HUES6 (cell line): ENCODE results near the gene UBQLN1.
"Not testable (repeated sequence)": the region's sequence is repeated elsewhere in the genome, so short reads cannot be mapped to it uniquely, and the experiment has no call there.

Source experiments
- H3K27ac ChIP-seq: 2 replicates; pipeline ENCODE4 v1.7.0; 2013; ENCODE audit warnings: low read depth, mild to moderate bottlenecking, low read length, inconsistent platforms
- H3K27me3 ChIP-seq: 2 replicates; pipeline ENCODE4 v1.6.1; 2013; ENCODE audit warnings: low read length; ENCODE audit not compliant: control insufficient read depth, insufficient read depth
- H3K36me3 ChIP-seq: 2 replicates; pipeline ENCODE4 v1.6.1; 2013; ENCODE audit warnings: low read length; ENCODE audit not compliant: control insufficient read depth, insufficient read depth
- H3K4me1 ChIP-seq: 2 replicates; pipeline ENCODE4 v1.6.1; 2013; ENCODE audit warnings: low read length; ENCODE audit not compliant: control insufficient read depth, insufficient read depth
- H3K4me3 ChIP-seq: 2 replicates; pipeline ENCODE4 v1.5.1; 2013; ENCODE audit warnings: low read depth, low read length
- H3K9ac ChIP-seq: one replicate; pipeline ENCODE4 v1.6.1; 2013; ENCODE audit warnings: mild to moderate bottlenecking, low read length
- H3K9me3 ChIP-seq: 2 replicates; pipeline ENCODE4 v1.6.1; 2013; ENCODE audit warnings: low read depth, low read length; ENCODE audit not compliant: control insufficient read depth, insufficient read depth

The UBQLN1 gene

DNA sequence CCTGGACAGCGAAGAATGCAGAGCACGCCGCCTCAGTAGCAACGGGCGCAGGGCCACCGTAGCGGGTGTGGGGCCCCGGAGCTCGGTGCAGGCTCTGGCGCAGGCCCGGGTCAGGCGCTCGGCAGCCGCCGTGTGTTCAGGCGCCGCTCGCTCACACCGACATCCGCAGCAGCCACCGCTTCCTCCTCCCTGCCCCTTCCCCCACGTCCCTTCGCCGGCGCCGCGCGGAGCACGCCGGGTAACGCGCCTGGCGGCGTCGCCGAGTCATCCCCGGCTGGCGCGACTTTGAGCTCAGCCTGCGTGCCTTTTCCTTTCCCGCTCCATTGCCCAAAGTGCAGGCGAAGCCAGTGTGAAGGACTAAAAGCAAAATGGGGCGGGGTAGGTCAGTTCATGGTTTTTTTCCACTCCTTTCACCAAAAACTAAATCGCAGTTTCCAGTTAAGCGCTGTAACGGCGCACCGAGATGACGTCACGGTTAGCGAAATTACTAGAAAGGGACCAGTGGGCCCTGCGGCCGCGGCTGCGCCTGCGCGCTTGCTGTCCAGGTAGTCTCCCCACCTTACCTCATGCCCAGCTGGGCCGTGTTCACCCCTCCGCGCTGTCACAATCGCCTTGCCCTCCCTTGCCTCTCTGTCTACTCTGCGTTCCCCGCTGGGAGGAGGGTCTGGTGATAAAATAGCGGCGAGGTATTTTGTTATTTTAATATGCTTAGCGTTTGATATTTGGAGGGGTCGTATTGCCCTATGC is at the start of gene UBQLN1:
UBQLN1 (minus strand) TSS at position 191 of the 747 bp plus-strand sequence. CDS start 279 bp downstream, outside the sequence.
- no peaks in the 10 kb centered on the region for H3K27me3 ChIP-seq
- H3K36me3 ChIP-seq = peaks cover 4% of the 10 kb centered on the region; the same call in 1 of the 2 replicates
- H3K27ac ChIP-seq = peak within 1 kb of the TSS; percentile 97
- peaks cover 3% of the 10 kb centered on the region; the same call in 1 of the 2 replicates for H3K4me1 ChIP-seq
- H3K9ac ChIP-seq = peak within 1 kb of the TSS; percentile 99
- no peaks in the 10 kb centered on the region; the same call in 1 of the 2 replicates for H3K9me3 ChIP-seq
- peak within 1 kb of the TSS; percentile 73 for H3K4me3 ChIP-seq

DNA sequence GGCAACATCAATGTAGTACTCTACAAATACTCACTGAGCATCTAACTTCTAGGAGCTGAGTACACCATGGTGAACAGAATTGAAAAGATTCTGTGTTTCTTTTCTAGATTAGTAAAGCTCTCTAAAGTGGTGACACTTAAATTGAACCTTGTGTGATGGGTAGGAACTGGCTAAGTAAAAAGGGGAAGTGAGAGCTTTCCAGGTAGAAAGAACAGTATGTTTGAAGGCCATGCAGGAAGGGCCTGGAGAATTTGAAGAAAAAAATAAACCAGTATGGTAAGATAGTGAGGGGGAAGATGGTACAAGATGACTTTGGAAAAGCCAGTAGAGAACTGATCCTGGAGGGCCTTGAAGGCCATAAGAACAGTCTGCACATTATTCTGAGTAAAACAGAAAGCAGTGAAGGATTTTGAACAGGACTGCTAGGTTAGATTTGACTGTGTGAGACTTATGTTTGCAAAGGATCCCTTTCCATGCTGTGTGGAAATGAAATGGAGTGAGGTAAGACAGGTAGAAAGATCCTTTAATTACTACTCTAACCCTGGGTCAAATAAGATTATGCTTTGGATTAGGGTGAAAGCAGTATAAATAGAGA is 46.7 kb upstream of the UBQLN1 start:
- Histone ChIP-seq H3K4me1 (no peaks in the 10 kb centered on the region), H3K27ac (no peak overlapping the region), H3K36me3 (no peaks in the 10 kb centered on the region), H3K4me3 (no peak overlapping the region), H3K9ac (no peak overlapping the region), H3K9me3 (no peaks in the 10 kb centered on the region), H3K27me3 (no peaks in the 10 kb centered on the region)

DNA sequence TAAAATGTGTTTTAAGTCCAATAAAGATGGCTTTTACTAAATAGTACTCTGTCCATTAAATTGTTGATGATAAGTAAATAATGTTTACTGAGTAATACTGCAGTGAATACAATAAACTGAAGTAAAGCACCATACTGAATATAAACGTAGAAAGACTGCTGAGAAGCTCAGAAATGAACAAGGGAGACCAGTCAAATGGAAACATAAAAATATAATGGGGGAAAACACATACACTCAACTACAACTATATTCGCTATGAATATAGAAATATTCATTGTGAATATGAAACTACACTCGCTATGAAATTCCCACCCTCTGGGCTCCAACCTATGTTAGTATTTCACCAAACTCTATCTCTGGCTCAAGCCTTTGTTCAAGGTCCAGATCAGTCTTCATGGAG is 41.9 kb upstream of the UBQLN1 start:
- H3K27me3 ChIP-seq = no peaks in the 10 kb centered on the region
- H3K9ac ChIP-seq = no peak overlapping the region
- H3K4me1 ChIP-seq = no peaks in the 10 kb centered on the region
- H3K27ac ChIP-seq = no peak overlapping the region
- no peaks in the 10 kb centered on the region for H3K36me3 ChIP-seq
- no peak overlapping the region for H3K4me3 ChIP-seq
- no peaks in the 10 kb centered on the region for H3K9me3 ChIP-seq

DNA sequence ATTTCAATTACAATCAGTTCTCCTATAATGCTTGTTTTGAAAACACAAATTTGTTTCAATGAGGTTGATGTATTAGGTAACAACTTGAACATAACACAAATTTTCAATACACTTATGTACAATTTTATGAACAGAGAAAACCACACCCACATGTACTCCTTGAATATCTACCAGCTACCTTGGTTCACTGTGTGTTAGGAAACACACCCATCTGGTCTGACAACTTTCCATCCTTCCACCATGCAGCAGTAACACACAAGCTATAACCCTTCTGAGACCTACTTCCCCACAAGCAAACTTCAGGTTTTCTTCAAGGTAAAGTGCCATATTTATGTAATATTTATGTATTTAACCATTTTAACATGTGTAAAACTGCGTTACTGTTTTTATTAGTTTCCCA is 36.4 kb upstream of the UBQLN1 start:
- H3K9me3 ChIP-seq = no peaks in the 10 kb centered on the region
- H3K4me1 ChIP-seq = no peaks in the 10 kb centered on the region
- H3K9ac ChIP-seq = no peak overlapping the region
- no peak overlapping the region for H3K4me3 ChIP-seq
- H3K27ac ChIP-seq = no peak overlapping the region
- no peaks in the 10 kb centered on the region for H3K36me3 ChIP-seq
- no peaks in the 10 kb centered on the region for H3K27me3 ChIP-seq

DNA sequence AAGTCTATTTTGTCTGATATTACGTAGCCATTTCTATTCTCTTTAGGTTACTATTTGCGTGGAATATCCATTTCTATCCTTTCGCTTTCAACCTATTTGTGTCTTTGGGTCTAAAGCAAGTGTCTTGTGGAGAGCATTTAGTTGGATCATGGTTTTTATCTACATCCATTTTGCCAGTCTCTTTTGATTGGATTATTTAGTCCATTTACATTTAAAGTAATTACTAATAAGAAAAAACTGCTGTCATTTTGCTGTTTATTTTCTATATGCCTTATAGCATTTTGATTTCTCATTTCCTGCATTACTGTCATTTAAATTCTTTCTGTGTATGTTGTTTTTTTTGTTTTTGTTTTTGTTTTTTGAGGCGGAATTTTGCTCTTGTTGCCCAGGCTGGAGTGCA is 26.0 kb upstream of the UBQLN1 start:
- H3K9me3 ChIP-seq = no peaks in the 10 kb centered on the region
- H3K4me1 ChIP-seq = no peaks in the 10 kb centered on the region
- H3K27me3 ChIP-seq = no peaks in the 10 kb centered on the region
- H3K36me3 ChIP-seq = no peaks in the 10 kb centered on the region
- no peak overlapping the region for H3K27ac ChIP-seq
- no peak overlapping the region for H3K4me3 ChIP-seq
- H3K9ac ChIP-seq = no peak overlapping the region

DNA sequence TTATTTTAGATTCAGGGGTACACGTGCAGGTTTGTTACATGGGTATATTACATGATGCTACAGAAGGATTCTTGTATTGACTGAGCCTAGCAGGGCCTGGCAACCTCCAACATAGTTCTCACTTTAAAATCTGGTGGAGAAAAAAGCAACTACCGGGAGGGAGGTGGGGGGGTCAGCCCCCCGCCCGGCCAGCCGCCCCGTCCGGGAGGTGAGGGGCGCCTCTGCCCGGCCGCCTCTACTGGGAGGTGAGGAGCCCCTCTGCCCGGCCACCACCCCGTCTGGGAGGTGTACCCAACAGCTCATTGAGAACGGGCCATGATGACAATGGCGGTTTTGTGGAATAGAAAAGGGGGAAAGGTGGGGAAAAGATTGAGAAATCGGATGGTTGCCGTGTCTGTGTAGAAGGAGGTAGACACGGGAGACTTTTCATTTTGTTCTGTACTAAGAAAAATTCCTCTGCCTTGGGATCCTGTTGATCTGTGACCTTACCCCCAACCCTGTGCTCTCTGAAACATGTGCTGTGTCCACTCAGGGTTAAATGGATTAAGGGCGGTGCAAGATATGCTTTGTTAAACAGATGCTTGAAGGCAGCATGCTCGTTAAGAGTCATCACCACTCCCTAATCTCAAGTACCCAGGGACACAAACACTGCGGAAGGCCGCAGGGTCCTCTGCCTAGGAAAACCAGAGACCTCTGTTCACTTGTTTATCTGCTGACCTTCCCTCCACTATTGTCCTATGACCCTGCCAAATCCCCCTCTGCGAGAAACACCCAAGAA is 21.0 kb upstream of the UBQLN1 start:
- not testable (repeated sequence) for H3K27ac ChIP-seq, H3K9ac ChIP-seq, H3K27me3 ChIP-seq, H3K4me1 ChIP-seq, H3K36me3 ChIP-seq, H3K9me3 ChIP-seq, H3K4me3 ChIP-seq

DNA sequence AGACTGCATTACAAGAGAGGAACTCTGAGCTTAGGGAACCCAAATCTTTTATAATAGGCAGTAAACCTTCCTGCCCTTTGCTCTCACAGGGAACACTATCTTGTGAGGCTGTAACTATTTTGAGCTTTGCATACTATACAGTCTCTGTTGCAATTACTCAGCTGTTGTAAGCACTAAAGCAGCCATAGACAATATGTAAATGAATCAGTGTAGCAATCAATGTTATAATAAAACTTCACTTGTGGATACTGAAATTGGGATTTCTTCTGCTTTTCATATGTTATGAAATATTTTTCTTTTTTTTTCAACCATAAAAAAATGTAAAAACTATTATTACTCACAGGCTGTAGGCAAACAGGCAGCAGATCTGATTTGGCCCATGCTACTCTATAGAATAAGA is 16.7 kb upstream of the UBQLN1 start:
- H3K9me3 ChIP-seq = peaks cover 5% of the 10 kb centered on the region; the same call in 1 of the 2 replicates
- H3K4me1 ChIP-seq = no peaks in the 10 kb centered on the region
- H3K4me3 ChIP-seq = no peak overlapping the region
- H3K27me3 ChIP-seq = no peaks in the 10 kb centered on the region
- H3K27ac ChIP-seq = no peak overlapping the region
- H3K36me3 ChIP-seq = no peaks in the 10 kb centered on the region
- H3K9ac ChIP-seq = no peak overlapping the region

DNA sequence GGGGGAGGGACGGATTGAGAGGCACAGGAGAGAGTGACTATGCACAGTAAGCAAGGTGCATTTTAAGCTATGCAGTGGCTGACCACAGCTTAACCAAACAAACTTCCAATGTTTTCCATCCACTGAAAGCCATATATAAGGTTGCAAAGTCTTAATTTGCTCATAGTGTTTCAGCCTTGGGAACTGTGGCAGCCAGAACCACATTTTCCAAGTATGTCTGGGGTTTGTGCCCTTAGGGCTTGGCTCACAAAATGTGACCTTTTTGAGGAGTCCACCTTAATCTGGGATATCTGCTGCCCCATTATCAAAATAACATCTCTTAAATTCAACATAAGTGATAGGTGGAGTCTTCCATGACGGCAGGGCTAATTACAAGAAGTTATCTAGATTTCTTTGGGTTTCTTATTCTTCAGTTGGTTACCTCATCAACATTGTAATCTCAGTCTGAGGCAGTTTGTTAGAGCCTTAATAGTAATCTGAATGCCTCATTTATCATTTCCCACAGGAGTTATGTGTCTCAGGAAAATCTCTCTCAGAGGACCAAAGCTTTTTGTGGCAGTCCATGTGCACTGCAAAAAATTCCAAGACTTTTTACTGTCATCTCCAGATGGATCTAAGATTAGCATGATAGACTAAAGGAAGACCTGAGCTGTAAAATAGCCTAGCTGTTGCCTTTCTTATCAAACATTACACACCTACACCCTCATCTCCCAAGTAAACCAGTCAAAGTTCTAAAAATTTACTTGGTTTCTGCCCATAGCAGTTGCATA is 15.2 kb upstream of the UBQLN1 start:
- Histone ChIP-seq H3K27ac (no peak overlapping the region), H3K4me1 (no peaks in the 10 kb centered on the region), H3K36me3 (no peaks in the 10 kb centered on the region), H3K9me3 (peaks cover 5% of the 10 kb centered on the region; the same call in 1 of the 2 replicates), H3K9ac (no peak overlapping the region), H3K27me3 (no peaks in the 10 kb centered on the region), H3K4me3 (no peak overlapping the region)

DNA sequence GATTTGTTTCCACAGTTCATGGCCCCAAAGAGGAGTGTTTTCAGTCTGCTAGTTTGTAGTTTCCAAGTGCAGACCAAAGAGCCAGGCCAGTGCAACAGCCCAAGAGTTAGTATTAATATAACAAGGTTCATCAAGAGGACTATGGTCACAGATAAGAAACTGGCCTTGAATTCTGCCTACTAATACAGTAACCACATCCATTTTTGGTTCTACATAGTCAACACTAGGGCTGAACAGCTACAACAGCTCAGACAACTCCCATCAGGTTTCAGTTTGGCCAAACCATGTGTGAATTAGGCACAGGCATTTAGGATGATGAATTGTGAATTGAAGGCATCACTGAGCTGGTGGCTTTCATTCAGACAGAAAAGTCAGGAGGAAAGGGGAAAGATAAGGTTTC is 13.8 kb upstream of the UBQLN1 start:
- H3K36me3 ChIP-seq = no peaks in the 10 kb centered on the region

DNA sequence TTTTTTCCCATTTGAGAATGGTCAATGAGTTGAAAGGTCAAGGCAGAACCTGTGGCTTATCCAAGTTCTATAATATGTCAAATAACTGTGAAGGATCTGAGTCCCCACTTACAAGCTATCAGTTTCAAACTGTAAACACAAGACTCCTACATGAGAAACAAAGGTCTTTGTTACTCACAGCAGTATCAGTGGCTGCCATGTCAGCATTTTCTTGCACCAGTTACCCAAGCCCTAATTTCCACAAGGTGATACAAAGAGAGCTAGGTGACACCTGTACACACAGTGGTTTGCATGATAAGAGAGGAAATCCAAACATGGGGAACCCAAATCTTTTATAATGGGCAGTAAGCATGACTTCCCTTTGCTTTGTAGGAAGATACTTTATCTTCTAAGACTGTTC is 8.0 kb upstream of the UBQLN1 start:
- Histone ChIP-seq H3K27ac (no peak overlapping the region), H3K4me3 (no peak overlapping the region), H3K36me3 (no peaks in the 10 kb centered on the region), H3K27me3 (no peaks in the 10 kb centered on the region), H3K9me3 (peaks cover 12% of the 10 kb centered on the region), H3K9ac (no peak overlapping the region), H3K4me1 (no peaks in the 10 kb centered on the region)

More for the DNA sequence above, 13.8 kb upstream of the UBQLN1 start:
- Histone ChIP-seq H3K4me3 (no peak overlapping the region), H3K27me3 (no peaks in the 10 kb centered on the region), H3K4me1 (no peaks in the 10 kb centered on the region), H3K27ac (no peak overlapping the region), H3K9ac (no peak overlapping the region), H3K9me3 (peaks cover 7% of the 10 kb centered on the region)
